Measurements from ENCODE around the gene AMACR.

Gene AMACR

GRCh38 chr5:34007201-34007620 lies 639 bp downstream of the AMACR start:
- no peak for DNase-seq (ENCODE audit: low read depth)

- DNase-seq (ENCODE audit: low read depth), result no peak
Observed at GRCh38 chr5:34005681-34006080, 2.2 kb downstream of the AMACR start.

GRCh38 chr5:34005211-34005610 lies 2.6 kb downstream of the AMACR start:
- no peak for DNase-seq (ENCODE audit: low read depth)

GRCh38 chr5:34003941-34004340 lies 3.9 kb downstream of the AMACR start:
- DNase-seq (ENCODE audit: low read depth), result no peak

GRCh38 chr5:34002629-34003328 lies 5.1 kb downstream of the AMACR start:
- no peak for DNase-seq (ENCODE audit: low read depth)

- no peak for DNase-seq (ENCODE audit: low read depth)
Observed at GRCh38 chr5:34001241-34001841, 6.5 kb downstream of the AMACR start.

GRCh38 chr5:33999978-34000377 lies 7.9 kb downstream of the AMACR start:
- DNase-seq (ENCODE audit: low read depth), result no peak

- DNase-seq (ENCODE audit: low read depth), result no peak
Observed at GRCh38 chr5:33997331-33997983, 10.4 kb downstream of the AMACR start.

- DNase-seq (ENCODE audit: low read depth), result no peak
Observed at GRCh38 chr5:33995865-33996264, 12.0 kb downstream of the AMACR start.

- no peak for DNase-seq (ENCODE audit: low read depth)
Observed at GRCh38 chr5:33994845-33995244, 13.0 kb downstream of the AMACR start.

GRCh38 chr5:33992864-33993263 lies 15.0 kb downstream of the AMACR start:
- no peak for DNase-seq (ENCODE audit: low read depth)

- DNase-seq (ENCODE audit: low read depth), result no peak
Observed at GRCh38 chr5:33985447-33985846, 22.4 kb downstream of the AMACR start.

GRCh38 chr5:33984671-33985124 lies 23.2 kb downstream of the AMACR start, which contains the start of gene SLC45A2:
SLC45A2 (minus strand) TSS chr5:33984693; CDS start chr5:33984583, 110 bp downstream.
- no peak for DNase-seq (ENCODE audit: low read depth)

GRCh38 chr5:33984178-33984577 lies 23.7 kb downstream of the AMACR start:
- DNase-seq (ENCODE audit: low read depth), result no peak

GRCh38 chr5:33981408-33982162 lies 26.3 kb downstream of the AMACR start:
- no peak for DNase-seq (ENCODE audit: low read depth)

GRCh38 chr5:33980030-33980429 lies 27.8 kb downstream of the AMACR start:
- DNase-seq (ENCODE audit: low read depth), result no peak

- no peak for DNase-seq (ENCODE audit: low read depth)
Observed at GRCh38 chr5:33978306-33978705, 29.5 kb downstream of the AMACR start.

- DNase-seq (ENCODE audit: low read depth), result no peak
Observed at GRCh38 chr5:33976307-33976706, 31.5 kb downstream of the AMACR start.

- DNase-seq (ENCODE audit: low read depth), result no peak
Observed at GRCh38 chr5:33975852-33976251, 32.0 kb downstream of the AMACR start.

GRCh38 chr5:33973271-33973670 lies 34.6 kb downstream of the AMACR start:
- no peak for DNase-seq (ENCODE audit: low read depth)

GRCh38 chr5:33969572-33970452 lies 38.0 kb downstream of the AMACR start:
- DNase-seq (ENCODE audit: low read depth), result no peak

Measured in activated gamma-delta T cell treated with anti-CD3 and anti-CD28 coated beads, Interleukin-2, amount 50 U/mL, for 16 hours (primary cell).